GM19372 (cell line): ENCODE results near the gene CMPK1.
"Not testable (repeated sequence)": the region's sequence is repeated elsewhere in the genome, so short reads cannot be mapped to it uniquely, and the experiment has no call there.

Experiments
- ATAC-seq: cut with Tn5 transposase; IDR thresholded peaks from one replicate; pipeline ENCODE4 v1.9.1; 2021; ENCODE audit warnings: mild to moderate bottlenecking, low read depth, moderate library complexity; ENCODE audit not compliant: unreplicated experiment

The CMPK1 gene

GRCh38 chr1:47334765-47335435 is 1.3 kb downstream of the CMPK1 start:
- no peak for ATAC-seq

DNA sequence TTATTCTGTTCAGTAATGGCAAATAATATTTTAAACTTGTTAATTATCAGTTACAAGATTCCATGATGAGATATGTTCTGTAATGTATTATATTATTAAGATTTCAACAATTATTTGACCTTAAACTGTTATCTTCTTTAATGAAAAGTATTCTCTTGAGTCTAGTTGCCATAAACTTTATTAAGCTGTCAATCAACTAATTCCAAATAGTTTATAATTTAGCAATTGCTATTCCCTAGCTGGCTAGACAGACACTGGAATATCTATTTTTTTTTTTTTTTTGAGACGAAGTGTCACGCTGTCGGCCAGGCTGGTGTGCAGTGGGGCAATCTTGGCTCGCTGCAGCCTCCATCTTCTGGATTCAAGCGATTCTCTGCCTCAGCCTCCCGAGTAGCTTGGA is 3.8 kb downstream of the CMPK1 start:
- ATAC-seq = no peak

DNA sequence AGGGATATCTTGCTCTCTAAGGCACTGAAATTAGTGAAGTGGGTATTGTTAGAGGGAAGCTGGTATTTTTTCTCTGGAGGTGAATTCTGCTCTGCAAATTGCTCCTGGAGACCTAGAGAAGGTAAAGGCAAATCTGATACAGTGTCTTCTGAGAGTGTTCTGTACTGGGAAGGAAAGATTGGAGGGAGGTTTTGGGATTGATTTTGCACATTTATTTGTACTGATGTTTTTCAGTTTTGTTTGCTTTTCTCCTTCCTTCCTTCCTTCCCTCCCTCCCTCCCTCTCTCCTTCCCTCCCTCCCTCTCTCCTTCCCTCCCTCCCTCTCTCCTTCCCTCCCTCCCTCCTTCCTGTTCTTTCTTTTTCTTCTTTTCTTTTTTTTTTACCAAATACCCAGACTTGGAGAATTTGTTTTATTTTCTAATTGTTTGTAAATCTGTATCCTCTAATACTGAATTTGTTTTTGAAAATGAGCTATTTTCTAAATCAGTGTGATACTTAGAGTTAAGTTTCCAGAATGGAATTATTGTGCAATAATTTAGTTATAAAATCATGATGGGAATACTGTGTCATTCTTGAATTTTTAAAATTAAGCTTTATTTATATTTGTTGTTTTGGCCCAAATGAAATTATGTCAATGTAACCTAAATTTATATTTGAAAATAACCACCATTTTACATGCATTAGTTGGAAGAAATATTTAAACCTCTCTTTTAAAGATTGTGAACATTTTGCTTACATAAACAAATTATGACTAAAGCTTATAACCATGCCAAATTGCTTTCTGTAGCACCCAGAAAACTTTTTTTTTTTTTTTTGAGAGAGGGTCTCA is 4.9 kb downstream of the CMPK1 start:
- no peak for ATAC-seq

- ATAC-seq = no peak
Observed at GRCh38 chr1:47340227-47340626, 6.6 kb downstream of the CMPK1 start.

- not testable (repeated sequence) for ATAC-seq
Observed at GRCh38 chr1:47346979-47347378, 13.4 kb downstream of the CMPK1 start.

DNA sequence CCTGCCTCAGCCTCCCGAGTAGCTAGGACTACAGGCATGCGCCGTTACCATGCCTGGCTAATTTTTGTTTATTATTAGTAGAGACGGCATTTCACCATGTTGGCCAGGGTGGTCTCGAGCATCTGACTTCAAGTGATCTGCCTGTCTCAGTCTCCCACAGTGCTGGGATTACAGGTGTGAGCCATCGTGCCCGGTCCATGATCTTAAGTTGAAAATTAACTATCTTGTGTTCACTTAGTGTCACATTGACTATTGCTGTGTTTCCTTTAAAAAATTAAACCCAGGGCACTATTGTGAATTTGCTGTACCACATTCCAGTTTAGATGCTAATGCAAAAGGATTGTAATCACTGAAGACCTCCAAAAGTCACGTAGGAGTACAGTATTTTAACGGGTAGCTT is 14.1 kb downstream of the CMPK1 start:
- ATAC-seq = no peak

- no peak for ATAC-seq
Observed at GRCh38 chr1:47348246-47348645, 14.7 kb downstream of the CMPK1 start.

DNA sequence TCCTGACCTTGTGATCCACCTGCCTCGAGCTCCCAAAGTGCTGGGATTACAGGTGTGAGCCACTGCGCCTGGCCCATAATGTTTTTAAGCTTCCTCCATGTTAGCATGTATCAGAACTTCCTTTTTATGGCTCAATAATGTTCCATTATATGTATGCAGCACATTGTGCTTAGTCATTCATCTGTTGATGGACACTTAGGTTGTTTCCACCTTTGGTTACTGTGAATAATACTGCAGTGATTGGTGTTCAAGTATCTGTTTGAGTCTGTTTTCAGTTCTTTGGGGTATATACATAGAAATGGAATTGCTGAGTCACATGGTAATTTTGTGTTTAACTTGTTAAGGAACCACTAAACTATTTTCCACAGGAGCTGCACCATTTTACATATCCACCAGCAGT is 17.7 kb downstream of the CMPK1 start:
- peak; percentile 85 for ATAC-seq

GRCh38 chr1:47361380-47361779 is 27.8 kb downstream of the CMPK1 start:
- no peak for ATAC-seq

DNA sequence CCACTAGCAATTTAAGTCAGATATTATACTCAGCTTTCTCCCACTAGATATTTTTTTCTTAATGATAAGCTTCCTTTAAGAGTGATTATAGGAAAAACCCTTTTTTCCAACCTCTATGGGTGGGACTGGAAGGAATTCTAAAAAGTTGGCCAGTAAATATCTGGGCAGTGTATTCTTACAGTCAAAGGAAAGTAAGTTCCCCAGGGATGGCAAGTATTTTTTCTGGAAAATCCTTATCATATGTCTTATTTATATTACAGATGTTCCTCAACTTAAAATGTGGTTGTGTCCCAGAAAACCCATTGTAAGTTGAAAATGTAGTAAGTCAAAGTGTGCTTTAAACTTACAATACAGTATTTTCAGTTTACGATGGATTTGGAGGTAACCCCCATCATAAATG is 29.2 kb downstream of the CMPK1 start:
- no peak for ATAC-seq

GRCh38 chr1:47367651-47368050 is 34.1 kb downstream of the CMPK1 start:
- no peak for ATAC-seq

DNA sequence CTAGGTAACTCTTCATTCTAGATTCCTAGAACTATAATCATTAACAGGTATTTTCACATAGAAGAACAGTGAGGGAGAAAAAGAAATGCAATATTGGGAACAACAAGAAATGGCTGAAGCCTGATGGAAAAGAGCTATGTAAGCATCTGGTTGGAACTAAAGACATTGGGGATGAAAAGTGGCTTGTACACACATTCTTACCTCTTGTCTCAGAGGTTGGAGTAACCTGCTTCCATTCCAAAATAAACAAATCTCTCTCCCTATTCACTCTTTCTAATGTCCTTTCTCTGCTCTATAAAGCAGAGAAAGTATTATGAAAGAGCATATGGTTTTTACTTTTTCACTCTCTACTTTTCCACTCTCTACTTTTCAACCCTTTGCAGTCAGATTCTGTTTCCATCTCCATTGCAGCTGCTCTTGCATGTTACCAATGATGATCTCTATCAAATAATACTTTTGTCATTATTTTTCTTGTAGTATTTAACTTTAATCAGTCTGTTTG is 37.5 kb downstream of the CMPK1 start:
- no peak for ATAC-seq

DNA sequence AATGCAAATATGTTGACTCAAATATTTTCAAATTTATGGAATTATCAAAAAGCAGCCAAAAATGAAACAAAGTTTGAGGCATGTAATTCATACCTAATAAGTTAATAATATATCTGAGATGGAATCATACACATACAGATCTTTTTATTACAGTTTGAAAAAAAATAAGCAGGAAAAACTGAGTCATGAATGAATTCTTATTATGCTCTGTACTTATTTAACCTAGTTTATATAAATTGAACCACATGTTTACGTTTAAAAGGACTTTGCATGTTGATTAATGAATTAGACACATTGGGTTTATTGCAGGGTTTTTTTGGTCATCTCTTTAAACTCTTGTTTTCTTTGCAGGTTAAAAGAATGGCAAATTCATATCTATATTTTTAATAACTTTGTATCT is 40.9 kb downstream of the CMPK1 start:
- no peak for ATAC-seq

GRCh38 chr1:47378147-47378546 is 44.6 kb downstream of the CMPK1 start:
- ATAC-seq = no peak

DNA sequence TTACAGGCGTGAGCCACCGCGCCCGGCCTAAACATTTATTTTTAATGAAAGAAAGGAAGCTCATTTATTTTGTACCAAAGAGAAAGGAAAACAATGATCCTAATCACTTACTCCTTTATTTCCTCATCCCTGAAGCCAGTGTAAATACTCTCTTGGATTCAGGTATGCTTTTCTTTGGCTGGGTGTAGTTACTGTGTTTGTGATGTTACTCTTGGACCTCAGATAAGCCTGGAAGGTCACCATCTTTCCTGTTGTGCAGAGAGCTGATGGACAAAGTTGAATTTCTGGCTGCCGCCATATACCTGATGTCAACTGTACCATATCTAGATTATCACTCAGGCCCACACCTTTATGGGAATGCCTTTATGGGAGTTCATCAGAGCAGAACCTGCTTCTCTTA is 47.1 kb downstream of the CMPK1 start:
- no peak for ATAC-seq

- ATAC-seq = no peak
Observed at GRCh38 chr1:47382399-47382983, 48.9 kb downstream of the CMPK1 start.

- ATAC-seq = no peak
Observed at GRCh38 chr1:47384083-47384482, 50.5 kb downstream of the CMPK1 start.

- ATAC-seq = no peak
Observed at GRCh38 chr1:47385020-47385419, 51.4 kb downstream of the CMPK1 start.

GRCh38 chr1:47386268-47386667 is 52.7 kb downstream of the CMPK1 start:
- ATAC-seq = no peak

DNA sequence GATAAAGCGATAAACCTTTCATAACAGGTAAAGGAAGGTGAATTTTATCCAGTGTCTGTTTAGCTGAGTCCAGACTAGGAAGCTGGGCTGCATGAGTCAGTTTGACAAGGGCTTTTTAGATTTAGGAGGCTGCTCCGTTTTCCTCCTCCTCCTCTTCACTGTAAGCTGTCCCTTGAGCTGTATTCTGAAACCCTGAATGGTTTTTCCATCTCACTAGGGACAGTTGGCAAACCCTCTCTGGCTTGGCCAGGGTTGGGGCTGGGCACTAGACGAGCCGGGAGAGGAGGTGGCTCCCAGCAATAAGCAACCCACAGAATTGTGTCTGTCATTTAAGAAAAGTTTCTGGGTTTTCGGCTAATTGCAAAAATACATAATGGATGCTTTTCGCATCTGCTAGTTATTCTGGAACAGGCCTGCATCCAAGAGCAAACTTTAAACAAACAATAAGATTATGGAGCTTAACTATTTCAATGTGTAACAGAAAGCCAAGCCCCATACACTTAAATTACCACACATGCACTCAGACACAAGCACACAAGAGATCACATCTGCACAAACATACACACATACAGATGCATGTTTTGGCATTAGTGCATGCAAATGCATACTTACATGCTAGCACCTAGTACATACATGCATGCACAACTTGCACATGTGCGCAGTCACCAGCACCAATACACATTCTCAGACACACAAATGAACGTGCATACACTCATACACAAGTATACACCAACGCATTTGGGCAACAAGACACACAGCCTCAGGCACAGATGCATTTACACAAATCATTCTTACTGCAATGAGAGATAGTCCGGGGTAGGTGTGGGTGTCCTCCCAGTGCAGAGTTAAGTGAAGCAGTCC is 54.7 kb downstream of the CMPK1 start:
- ATAC-seq = no peak

- no peak for ATAC-seq
Observed at GRCh38 chr1:47388891-47389238, 55.3 kb downstream of the CMPK1 start.
